ENCODE data around the gene FMN1.
"Not testable (repeated sequence)": the region's sequence is repeated elsewhere in the genome, so short reads cannot be mapped to it uniquely, and the experiment has no call there.

The FMN1 gene

GRCh38 chr15:32851572-32851971 is 342.9 kb downstream of the FMN1 start:
- Histone ChIP-seq H3K27me3 (ENCODE audit: control insufficient read depth, insufficient read depth, low read length) (no peaks in the 10 kb centered on the region), H3K4me1 (no peaks in the 10 kb centered on the region), H3K27ac (no peak overlapping the region), H3K79me2 (no peaks in the 10 kb centered on the region), H3K9me3 (ENCODE audit: control insufficient read depth, low read length) (no peaks in the 10 kb centered on the region), H3K9ac (no peak overlapping the region), H3K4me2 (ENCODE audit: low read length) (no peak overlapping the region), H2AFZ (no peak overlapping the region), H3K36me3 (ENCODE audit: control insufficient read depth, insufficient read depth, low read length) (no peaks in the 10 kb centered on the region), H3K4me3 (ENCODE audit: low read depth, low read length) (no peak overlapping the region)
- no peak for TF ChIP-seq CTCF (IDR thresholded peaks at IDR 0.05)

- TF ChIP-seq CTCF (IDR thresholded peaks at IDR 0.05): no peak
- Histone ChIP-seq H3K27ac (no peak overlapping the region), H3K9ac (no peak overlapping the region), H3K9me3 (ENCODE audit: control insufficient read depth, low read length) (no peaks in the 10 kb centered on the region), H2AFZ (no peak overlapping the region), H3K4me2 (ENCODE audit: low read length) (no peak overlapping the region), H3K27me3 (ENCODE audit: control insufficient read depth, insufficient read depth, low read length) (no peaks in the 10 kb centered on the region), H3K36me3 (ENCODE audit: control insufficient read depth, insufficient read depth, low read length) (no peaks in the 10 kb centered on the region), H3K4me3 (ENCODE audit: low read depth, low read length) (no peak overlapping the region), H3K79me2 (no peaks in the 10 kb centered on the region), H3K4me1 (no peaks in the 10 kb centered on the region)
Measured at GRCh38 chr15:32849769-32850668, 344.5 kb downstream of the FMN1 start.

- not testable (repeated sequence) for H3K4me1 ChIP-seq; H3K9ac ChIP-seq; H3K27ac ChIP-seq; H3K9me3 ChIP-seq (ENCODE audit: control insufficient read depth, low read length); H3K36me3 ChIP-seq (ENCODE audit: control insufficient read depth, insufficient read depth, low read length); H3K4me2 ChIP-seq (ENCODE audit: low read length); H3K79me2 ChIP-seq; H2AFZ ChIP-seq; H3K27me3 ChIP-seq (ENCODE audit: control insufficient read depth, insufficient read depth, low read length); H3K4me3 ChIP-seq (ENCODE audit: low read depth, low read length)
Measured at GRCh38 chr15:32846671-32847070, 347.8 kb downstream of the FMN1 start.

- Histone ChIP-seq H3K4me3 (ENCODE audit: low read depth, low read length) (no peak overlapping the region), H3K27me3 (ENCODE audit: control insufficient read depth, insufficient read depth, low read length) (no peaks in the 10 kb centered on the region), H3K9ac (no peak overlapping the region), H3K4me2 (ENCODE audit: low read length) (no peak overlapping the region), H3K9me3 (ENCODE audit: control insufficient read depth, low read length) (no peaks in the 10 kb centered on the region), H3K27ac (no peak overlapping the region), H3K79me2 (no peaks in the 10 kb centered on the region), H3K4me1 (no peaks in the 10 kb centered on the region), H2AFZ (no peak overlapping the region), H3K36me3 (ENCODE audit: control insufficient read depth, insufficient read depth, low read length) (no peaks in the 10 kb centered on the region)
- TF ChIP-seq CTCF (IDR thresholded peaks at IDR 0.05): peak; percentile 21
Measured at GRCh38 chr15:32844118-32844711, 350.3 kb downstream of the FMN1 start.

GRCh38 chr15:32843219-32843815 is 351.2 kb downstream of the FMN1 start:
- Histone ChIP-seq H2AFZ (no peak overlapping the region), H3K4me3 (ENCODE audit: low read depth, low read length) (no peak overlapping the region), H3K4me2 (ENCODE audit: low read length) (no peak overlapping the region), H3K27ac (no peak overlapping the region), H3K79me2 (no peaks in the 10 kb centered on the region), H3K9me3 (ENCODE audit: control insufficient read depth, low read length) (no peaks in the 10 kb centered on the region), H3K36me3 (ENCODE audit: control insufficient read depth, insufficient read depth, low read length) (no peaks in the 10 kb centered on the region), H3K27me3 (ENCODE audit: control insufficient read depth, insufficient read depth, low read length) (no peaks in the 10 kb centered on the region), H3K4me1 (no peaks in the 10 kb centered on the region), H3K9ac (no peak overlapping the region)
- no peak for TF ChIP-seq CTCF (IDR thresholded peaks at IDR 0.05)

Measured in parathyroid adenoma (tissue), 2 donors.